Epithelial cell of proximal tubule (primary cell): ENCODE results near the gene AACS. TPM values are rescaled to one million over a fixed set of nuclear protein-coding genes. Genes with fewer than 3 reads are reported as not detected.
"Not testable (repeated sequence)": the region's sequence is repeated elsewhere in the genome, so short reads cannot be mapped to it uniquely, and the experiment has no call there.

ENCODE experiments used
- DNase-seq: peaks from one replicate; pipeline ENCODE4 v3.0.0-alpha.2; 2011; ENCODE audit warnings: low read depth
- H3K4me3 ChIP-seq: 2 replicates; pipeline ENCODE4 v1.5.1; 2011; ENCODE audit warnings: low read depth, mild to moderate bottlenecking, low read length
- total RNA-seq: library from RNA; depleted of rRNA; stranded (reverse); fragments of >200 nt; gene quantifications from 2 replicates; pipeline ENCODE4 v1.2.3, GENCODE V29; 2015
- TF ChIP-seq, protein P1 (sequence below): conservative IDR thresholded peaks from 2 replicates; pipeline ENCODE4 v1.5.1; 2012; ENCODE audit warnings: low read depth, mild to moderate bottlenecking, low read length

AACS gene
- total RNA-seq, 1 donor from 2014 or later, result 20.6 TPM

DNA sequence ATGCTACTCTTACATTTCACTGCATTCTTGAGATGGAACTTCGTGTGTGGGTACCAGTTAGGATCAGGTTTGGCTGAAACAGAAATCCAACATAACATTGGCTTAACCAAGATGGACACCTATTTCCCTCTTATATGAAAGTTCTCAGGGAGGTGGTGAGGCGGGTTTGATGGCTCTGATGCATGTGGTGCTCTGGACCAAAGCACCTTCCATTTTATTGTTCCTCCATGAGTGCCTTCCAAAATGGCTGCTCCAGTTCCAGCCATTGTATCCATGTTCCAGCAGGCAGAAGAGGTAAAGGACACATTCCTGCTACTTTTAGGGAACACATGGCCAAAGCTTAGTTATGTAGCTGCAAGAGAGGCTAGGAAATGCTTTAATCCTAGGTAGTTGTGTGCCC, 42.2 kb upstream of the AACS start:
- TF ChIP-seq, protein P1, sequence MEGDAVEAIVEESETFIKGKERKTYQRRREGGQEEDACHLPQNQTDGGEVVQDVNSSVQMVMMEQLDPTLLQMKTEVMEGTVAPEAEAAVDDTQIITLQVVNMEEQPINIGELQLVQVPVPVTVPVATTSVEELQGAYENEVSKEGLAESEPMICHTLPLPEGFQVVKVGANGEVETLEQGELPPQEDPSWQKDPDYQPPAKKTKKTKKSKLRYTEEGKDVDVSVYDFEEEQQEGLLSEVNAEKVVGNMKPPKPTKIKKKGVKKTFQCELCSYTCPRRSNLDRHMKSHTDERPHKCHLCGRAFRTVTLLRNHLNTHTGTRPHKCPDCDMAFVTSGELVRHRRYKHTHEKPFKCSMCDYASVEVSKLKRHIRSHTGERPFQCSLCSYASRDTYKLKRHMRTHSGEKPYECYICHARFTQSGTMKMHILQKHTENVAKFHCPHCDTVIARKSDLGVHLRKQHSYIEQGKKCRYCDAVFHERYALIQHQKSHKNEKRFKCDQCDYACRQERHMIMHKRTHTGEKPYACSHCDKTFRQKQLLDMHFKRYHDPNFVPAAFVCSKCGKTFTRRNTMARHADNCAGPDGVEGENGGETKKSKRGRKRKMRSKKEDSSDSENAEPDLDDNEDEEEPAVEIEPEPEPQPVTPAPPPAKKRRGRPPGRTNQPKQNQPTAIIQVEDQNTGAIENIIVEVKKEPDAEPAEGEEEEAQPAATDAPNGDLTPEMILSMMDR, result no peak
- no peak overlapping the region for H3K4me3 ChIP-seq
- DNase-seq, result no peak

DNA sequence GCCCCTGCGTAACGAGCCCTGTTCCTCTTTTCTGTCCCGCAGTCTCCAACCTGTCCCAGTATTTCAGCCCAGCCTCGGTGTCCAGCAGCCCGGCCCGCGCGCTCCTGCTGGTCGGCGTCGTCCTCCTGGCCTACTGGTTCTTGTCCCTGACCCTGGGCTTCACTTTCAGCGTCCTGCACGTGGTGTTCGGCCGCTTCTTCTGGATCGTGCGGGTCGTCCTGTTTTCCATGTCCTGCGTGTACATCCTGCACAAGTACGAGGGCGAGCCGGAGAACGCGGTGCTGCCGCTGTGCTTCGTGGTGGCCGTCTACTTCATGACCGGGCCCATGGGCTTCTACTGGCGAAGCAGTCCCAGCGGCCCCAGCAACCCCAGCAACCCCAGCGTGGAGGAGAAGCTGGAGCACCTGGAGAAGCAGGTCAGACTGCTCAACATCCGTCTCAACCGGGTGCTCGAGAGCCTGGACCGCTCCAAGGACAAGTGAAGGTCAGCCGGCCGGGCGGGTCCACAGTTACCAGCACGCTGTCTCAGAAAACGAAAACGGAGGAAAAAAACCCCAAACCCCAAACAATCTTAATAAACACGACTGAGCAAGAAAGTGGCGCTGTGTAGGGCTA, 40.2 kb upstream of the AACS start:
- no peak overlapping the region for H3K4me3 ChIP-seq
- TF ChIP-seq, protein P1, result no peak
- DNase-seq, result no peak

DNA sequence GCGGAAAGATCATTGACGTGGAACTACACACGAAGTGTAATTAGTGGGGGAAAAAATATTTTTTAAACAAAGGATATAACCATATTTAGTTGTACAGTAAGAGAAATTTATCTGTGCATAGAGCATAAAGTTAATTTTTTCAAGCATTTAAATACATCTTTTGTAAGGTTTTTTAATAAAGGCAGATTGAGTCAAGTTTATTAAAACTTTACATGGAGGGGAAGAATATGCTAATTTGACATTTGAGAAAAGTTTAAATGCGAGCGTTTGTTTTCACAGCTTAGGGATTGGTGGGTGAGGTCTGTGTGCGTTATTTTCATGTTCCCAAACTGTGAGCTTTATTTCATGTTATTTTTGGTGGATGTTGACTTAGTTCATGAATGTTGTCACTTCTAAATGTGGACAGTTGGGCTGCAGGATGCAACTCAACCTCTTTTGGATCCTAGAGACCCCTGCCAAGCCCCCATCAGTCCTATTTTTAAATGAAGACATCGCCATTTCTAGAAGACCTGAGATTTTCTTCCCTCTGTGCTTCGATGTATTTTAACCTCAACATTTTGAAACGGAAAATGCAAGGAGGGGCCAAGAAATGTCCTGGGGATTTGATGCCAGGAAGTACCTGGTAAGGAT, 39.5 kb upstream of the AACS start:
- no peak for DNase-seq
- no peak overlapping the region for H3K4me3 ChIP-seq
- TF ChIP-seq, protein P1, result no peak

DNA sequence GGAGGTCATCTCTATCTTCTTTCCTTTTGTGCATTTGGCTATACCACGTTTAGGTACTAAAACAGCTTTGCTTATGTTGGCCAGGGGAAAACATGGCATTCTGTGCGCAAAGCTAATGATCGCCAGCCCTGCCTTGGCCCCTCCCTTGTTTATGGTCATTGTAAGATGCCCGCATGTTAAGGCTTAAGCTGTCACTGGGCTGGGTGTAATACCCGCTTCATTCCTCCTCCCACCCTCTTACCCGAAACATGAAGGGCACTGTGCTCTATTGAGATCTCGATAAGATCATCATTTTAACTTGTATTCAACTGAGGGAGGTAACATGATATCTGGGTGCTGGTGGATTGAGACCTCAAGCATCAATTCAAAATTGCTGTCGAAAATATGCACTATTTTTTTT, 37.1 kb upstream of the AACS start:
- TF ChIP-seq, protein P1, result no peak
- H3K4me3 ChIP-seq, result no peak overlapping the region
- no peak for DNase-seq

DNA sequence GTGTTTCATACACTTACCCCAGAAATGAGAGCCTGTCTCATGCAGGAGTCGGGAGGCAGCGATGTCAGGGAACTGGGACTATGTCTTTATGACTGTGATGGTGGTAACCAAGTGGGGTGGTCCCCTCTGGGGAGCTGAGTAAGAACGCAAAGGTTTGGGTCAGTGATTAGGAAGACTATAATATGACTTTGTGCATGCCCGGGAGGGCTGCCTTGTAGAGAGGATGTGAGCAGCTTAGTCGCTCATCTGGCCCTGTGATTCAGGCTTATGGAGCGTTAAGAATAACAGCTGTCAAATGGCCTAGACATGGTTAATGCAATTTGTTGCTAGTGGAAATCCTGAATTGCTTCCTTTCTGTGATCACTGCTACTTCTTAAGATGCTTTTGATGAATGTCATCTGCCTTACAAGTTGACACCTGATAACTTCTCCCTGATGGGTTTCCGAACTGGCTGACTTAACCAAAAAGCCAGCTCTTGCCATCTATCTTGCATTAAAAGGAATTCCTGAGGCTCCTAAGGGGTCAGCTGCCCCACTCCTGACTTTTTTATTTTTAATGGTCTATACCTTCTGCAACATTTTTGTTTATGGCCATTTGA, 35.4 kb upstream of the AACS start:
- TF ChIP-seq, protein P1, result no peak
- no peak overlapping the region for H3K4me3 ChIP-seq
- DNase-seq, result no peak

DNA sequence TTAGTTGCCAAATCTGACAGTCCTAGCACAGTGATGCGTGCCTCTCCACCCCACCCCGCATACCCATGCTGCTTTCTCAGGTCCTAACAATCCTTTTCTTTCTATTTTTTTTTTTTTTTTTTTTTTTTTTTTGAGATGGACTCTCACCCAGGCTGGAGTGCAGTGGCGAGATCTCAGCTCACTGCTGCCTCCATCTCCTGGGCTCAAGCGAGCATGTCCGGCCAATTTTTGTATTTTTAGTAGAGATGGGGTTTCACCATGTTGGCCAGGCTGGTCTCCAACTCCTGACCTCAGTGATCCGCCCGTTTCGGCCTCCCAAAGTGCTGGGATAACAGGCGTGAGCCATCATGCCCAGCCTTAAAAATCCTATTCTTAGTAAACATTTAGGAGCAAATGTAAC, 33.8 kb upstream of the AACS start:
- H3K4me3 ChIP-seq, DNase-seq: not testable (repeated sequence)

DNA sequence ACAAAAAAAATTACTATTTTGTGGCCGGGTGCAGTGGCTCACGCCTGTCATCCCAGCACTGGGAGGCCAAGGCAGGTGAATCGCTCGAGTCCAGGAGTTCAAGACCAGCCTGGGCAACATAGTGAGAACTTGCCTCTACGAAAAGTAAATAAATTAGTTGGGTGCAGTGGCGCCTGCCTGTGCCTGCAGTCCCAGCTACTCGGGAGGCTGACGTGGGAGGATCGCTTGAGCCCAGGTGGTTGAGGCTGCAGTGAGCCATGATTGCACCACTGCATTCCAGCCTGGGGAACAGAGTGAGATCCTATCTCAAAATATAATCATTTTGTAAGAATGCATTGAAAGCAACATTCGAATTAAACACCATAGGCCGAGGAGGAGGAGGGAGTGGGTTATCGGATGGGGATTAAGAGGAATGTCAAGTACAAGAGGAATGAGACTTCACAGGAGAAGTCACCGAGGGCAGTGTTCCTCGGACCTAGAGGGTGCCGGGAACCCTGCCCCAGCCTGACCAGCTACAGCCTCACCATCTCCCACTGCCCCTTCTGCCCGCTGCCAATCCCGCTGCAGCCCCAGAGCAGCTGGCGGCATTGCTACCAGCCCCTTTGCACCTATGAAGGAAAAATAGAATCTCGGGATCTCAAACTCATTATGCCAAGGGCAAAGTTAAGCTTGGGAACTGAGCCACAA, 32.6 kb upstream of the AACS start:
- DNase-seq, result no peak
- TF ChIP-seq, protein P1, result no peak
- H3K4me3 ChIP-seq, result no peak overlapping the region
